NCI-H1092 (cell line): ENCODE results near the gene MAK.
"Not testable (repeated sequence)": the region's sequence is repeated elsewhere in the genome, so short reads cannot be mapped to it uniquely, and the experiment has no call there.

ENCODE experiments used
- DNase-seq: peaks from one replicate; lab custom pipeline; 2025; lab: John Stamatoyannopoulos, UW

Gene MAK

GRCh38 chr6:10853849-10854300, 15.5 kb upstream of the MAK start:
- DNase-seq: not testable (repeated sequence)

DNA sequence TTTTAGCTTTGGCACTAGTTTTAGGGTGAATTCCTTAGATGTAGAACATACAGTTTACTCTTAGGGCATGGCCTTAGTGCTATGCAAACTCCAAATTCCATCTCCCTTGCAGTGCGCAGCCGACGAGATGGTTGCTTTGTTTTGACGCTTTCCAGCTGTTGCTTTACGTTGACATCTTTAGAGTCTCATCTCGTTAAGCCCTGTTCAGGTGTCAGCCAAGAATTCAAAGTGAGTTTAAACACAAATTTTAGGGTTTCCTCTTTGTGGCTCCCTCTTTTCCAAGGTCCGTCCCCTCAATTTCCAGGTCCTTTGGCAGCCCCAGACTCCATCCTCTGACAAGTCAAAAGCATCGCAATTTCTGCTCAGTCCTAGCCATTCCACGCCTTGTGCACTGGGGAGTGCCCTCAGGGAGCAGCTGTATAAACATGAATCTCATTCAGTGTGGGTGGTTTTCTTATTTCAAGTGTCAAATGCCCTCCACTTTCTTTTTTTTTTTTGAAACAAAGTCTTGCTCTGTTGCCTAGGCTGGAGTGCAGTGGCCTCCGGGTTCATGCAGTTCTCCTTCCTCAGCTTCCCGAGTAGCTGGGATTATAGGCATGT, 14.1 kb upstream of the MAK start:
- no peak for DNase-seq

GRCh38 chr6:10850728-10851127, 12.4 kb upstream of the MAK start:
- DNase-seq: no peak

- no peak for DNase-seq
Observed at GRCh38 chr6:10849901-10850300, 11.6 kb upstream of the MAK start.

DNA sequence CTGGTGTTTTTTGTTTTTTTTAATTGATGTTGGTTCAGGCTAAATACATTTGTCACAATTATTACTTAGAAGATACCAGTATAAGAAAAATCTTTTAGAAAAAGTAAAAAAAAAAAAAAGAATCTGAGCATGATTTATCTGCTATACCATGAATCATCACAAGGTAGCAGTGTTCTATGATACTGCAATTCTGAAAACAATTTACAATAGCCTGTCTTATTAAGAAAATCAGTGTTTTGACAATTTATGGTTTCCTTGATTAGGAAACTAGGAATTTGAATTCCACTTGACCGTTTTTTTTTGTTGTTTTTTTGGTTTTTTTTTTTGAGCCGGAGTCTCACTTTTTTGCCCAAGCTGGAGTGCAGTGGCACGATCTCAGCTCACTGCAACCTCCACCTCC, 9.3 kb upstream of the MAK start:
- no peak for DNase-seq

GRCh38 chr6:10843554-10843953, 5.2 kb upstream of the MAK start:
- DNase-seq: no peak

DNA sequence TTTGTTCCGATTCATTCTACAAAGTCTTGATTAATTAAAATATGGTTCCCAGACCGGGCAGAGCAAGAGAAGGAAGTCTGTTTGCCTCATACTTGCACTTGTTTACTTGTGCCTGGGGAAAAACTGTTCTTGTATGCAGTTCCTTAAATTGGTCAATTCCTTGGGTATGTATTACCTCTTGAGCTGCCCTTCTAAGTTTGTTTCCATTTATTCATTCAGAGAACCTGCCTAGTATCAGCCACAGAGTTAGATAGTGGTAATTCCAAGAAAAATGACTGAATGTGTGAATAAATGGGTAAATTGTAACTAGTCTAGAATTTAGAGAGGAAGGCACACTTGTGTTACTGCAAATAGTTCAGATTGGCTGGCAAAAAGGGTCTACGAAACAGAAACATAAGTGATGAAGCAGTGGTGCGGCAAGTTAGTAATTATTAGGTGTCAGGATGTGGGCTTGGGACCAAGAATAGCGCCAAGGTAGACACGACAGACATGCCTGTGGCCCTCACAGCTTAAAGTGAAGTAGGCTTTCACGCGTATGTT, 525 bp upstream of the MAK start:
- DNase-seq: no peak

GRCh38 chr6:10837622-10837994, 731 bp downstream of the MAK start:
- DNase-seq: no peak

GRCh38 chr6:10837009-10837621, 1.2 kb downstream of the MAK start:
- DNase-seq: no peak

GRCh38 chr6:10834823-10835222, 3.5 kb downstream of the MAK start:
- no peak for DNase-seq

GRCh38 chr6:10831609-10832008, 6.7 kb downstream of the MAK start:
- no peak for DNase-seq

DNA sequence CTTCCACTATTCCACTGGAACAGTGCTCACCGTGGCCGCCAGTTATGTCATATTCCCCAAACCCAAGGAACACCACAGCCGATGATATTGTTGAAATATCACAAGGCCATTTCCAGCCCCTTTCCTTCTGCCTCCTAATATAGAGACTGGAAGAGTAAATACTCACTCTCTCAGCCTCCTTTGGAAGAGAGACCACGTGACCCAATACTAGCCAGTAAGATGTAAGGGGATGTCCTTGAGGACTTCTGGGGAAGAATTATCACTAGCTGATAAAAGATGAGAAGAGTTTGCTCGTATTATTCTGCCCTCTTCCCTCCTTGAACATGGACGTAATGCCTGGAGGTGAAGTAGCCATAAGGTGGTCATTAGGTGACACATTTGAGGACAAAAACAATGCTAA, 13.5 kb downstream of the MAK start:
- no peak for DNase-seq

DNA sequence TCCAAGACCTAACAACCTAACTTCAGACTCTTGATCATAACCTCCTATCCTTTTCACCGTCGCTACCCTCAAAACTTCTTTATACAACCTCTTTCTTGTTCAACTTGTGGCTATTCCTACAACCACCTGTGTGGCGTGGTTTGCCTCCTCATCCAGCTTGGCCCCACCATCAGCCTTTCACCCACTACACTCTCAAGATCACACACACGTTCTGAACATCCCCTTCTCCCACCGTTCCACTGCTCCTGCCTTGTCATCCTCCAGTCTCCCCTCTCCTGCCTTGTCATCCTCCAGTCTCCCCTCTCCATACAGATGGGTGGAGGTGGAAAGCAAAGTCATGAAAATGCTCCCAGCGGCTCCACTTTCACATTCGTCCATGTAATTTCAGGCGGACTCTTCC, 14.0 kb downstream of the MAK start:
- no peak for DNase-seq

DNA sequence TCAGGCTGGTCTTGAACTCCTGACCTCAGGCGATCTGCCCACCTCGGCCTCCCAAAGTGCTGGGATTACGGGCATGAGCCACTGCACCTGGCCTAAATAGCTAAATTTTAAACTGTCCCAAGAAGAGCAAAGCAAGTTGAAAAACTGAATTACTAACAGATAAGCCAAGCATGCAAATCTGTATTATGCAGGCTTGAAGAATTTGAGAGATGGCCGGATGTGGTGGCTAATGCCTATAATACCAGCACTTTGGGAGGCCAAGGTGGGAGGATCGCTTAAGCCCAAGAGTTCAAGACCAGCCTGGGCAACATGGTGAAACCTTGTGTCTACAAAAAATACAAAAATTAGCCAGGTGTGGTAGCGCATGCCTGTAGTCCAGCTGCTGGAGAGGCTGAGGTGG, 24.2 kb downstream of the MAK start:
- DNase-seq: not testable (repeated sequence)

DNA sequence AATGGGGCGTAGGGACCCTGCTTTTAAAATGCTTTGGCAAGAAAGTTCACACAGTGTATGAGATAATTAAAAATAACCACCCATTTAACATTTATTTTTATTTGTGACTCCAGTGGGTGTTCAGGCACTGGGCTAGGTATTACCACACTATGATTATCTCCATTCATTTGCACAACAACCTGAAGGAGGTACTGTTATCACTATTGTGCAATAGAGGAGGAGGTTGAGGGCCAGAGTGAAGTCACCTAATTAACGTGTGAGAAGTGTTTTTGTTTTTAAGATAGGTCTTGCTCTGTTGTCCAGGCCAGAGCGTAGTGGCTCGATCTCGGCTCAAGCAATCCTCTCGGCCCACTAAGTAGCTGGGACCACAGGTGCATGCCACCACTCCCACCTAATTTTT, 29.2 kb downstream of the MAK start:
- no peak for DNase-seq

GRCh38 chr6:10808376-10808775, 30.0 kb downstream of the MAK start:
- no peak for DNase-seq

DNA sequence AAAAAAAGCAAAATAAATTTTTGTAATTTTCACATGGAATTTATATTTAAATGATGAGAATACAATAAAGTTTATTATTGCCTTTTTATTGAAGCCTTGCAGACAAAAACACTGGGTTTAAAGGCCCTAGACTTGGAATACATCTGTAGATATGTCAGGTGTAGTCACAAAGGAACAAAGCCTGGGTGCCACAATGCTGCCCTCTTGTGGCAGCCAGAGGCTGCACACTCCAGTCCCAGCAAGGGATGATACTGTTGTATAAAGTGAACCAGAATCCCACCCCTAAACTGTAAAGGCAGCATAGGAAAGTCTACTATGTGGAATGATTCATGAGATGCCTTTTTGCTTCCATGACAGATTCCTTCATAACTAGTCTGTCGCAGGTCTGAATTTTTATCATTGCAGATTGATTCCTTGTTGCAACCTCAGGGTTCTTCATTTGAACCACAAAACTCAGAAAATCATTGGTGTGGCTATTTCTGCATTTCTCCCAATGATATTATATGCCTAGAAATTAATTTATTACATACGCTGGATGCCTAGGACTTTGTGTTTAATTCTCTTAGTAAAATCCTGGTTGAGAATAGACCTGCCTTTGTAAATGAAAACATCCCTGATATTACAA, 37.0 kb downstream of the MAK start:
- no peak for DNase-seq

DNA sequence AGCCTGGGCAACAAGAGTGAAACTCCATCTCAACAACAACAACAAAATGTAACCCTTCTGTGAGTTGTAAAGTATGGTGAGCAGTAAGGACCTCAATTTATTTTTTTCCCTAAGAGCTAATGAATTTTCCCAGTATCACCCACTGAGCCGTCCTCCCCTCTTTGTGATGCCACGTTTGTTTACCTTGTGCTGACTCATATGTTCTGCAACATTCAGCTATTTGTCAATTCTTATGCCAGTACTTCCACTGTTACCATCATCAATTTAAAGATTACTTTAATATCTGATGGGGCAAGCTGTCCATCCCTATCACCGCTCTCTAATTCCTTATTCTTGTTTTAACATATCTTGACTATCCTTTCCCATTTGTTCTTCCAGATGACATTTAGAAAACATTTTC, 37.5 kb downstream of the MAK start:
- no peak for DNase-seq

- no peak for DNase-seq
Observed at GRCh38 chr6:10794239-10794638, 44.1 kb downstream of the MAK start.

DNA sequence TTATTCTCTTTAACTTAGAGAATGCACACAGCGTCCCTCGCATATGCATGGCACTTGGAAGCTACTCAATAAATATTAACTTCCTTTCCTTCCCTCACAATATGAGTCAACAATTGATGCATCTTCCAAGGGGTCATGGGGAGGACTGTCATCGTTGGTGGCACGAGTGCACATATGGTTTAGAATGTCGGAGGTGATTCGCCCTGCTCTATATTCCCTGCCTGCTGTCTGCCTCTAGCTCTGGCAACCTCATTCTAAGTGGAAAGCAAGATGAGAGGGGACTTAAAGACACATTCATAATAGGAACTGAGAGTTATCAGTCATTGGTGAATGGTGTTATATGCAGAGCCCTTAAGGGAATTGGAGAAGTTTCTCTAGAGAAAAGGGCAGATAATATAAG, 44.6 kb downstream of the MAK start:
- DNase-seq: no peak

DNA sequence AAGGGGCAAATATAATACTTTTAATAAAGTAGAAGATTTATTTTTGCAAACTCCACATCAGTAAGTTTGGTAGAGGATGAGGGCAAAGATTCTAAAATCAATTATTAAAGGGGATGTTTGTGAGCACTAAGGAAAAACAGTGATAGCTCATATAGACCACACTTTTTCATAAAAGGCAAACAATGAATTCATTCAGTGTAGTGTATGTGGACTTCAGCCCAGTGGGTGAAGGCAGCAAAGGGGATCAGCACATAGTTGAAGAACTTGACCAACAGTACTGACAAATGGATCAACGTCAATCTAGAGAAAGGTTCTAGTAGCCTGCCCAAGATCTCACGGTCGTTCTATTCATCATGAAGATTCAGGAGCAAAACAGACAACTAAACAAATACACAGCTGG, 45.3 kb downstream of the MAK start:
- no peak for DNase-seq

DNA sequence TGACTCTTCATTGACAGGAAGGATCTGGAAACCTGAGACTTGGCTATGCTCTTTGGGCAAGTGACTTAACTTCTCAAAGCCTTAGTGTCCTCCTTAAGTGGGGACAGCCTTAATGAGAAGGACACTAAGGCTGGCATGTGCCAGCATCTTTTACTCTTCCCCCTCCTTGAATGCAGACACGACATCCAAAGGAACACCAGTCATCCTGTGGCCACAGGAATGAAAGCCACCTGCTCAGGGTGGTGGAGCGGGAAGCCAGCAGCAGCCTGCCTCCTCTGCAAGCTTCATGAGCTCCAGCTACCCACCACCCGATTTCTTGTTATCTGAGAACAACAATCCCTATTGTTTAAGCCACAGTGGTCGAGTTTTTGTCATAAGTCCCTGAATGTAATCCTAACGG, 46.2 kb downstream of the MAK start:
- DNase-seq: no peak

- DNase-seq: no peak
Observed at GRCh38 chr6:10791673-10792072, 46.7 kb downstream of the MAK start.

- no peak for DNase-seq
Observed at GRCh38 chr6:10779076-10779475, 59.3 kb downstream of the MAK start.
